GM19035 (cell line): ENCODE data around the gene CHRD.
A peak's percentile ranks its signal among the peaks of the same experiment; 100 is the strongest.
"Not testable (repeated sequence)": the region's sequence is repeated elsewhere in the genome, so short reads cannot be mapped to it uniquely, and the experiment has no call there.

Experiments
- ATAC-seq: cut with Tn5 transposase; IDR thresholded peaks from one replicate; pipeline ENCODE4 v1.9.1; 2021; ENCODE audit not compliant: unreplicated experiment

CHRD gene

DNA sequence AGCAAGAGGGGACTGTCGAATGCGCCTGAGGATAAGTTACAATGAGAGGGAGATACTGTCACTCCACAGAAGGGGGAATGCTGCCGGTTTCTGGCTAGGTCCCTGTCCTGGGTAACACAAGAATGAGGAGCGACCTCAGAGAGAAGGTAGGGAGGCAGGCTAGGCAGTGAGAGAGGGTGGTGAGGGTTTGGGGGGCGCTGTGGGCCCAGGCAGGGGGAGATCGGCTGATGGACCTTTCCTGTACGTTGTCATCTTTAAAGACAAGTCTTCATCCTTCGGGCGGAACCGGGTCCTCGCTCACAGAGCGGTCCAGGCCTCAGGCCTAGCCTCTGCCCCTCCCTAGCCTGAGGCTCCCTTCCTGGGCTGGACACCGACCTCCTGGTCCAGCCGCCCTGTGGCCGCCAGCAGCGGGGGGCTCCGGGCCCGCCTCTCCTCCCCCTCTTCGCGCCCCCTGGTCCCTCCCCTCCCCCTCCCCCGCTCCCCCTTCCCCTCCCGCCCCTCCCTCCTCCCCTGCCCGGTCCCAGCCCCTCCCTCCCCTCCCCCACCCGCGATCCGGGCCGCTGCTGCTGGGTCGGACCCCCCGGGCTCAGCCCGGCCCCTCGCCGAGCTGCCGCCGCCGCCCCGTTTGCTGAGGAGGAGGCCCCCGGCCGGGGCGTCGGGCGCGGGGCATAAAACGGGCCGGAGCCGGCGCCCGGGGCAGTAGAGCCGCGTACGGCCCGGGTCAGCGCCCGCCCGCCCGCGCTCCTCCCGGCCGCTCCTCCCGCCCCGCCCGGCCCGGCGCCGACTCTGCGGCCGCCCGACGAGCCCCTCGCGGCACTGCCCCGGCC, at the start of gene CHRD:
TSS of gene CHRD (plus strand) at position 697 of the 827 bp plus-strand sequence. CDS start 265 bp downstream, outside the sequence.
- no peak for ATAC-seq

- no peak for ATAC-seq
Observed at GRCh38 chr3:184332370-184333090, 47.3 kb upstream of the CHRD start.

DNA sequence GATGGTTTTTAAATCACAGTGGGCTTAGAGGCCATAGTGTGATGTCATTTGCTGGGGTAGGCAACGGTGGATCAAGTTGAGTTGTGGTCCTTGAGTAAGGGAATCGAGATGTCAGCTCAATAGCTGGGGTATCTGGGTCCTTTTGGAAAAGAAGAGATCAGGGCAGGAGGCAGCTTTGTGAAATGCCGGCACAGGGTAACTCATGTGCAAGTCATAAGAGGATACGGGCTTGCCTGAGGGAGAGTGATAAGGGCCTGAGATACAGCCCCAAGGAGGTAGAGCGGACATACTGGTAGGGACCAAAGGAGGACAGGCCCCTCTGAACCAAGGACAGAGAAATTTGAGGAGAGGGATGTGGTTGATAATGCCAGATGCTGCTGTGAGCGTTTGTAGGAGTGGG, 46.7 kb upstream of the CHRD start:
- ATAC-seq = no peak

GRCh38 chr3:184333700-184334099, 46.2 kb upstream of the CHRD start:
- ATAC-seq = no peak

GRCh38 chr3:184334470-184335158, 45.2 kb upstream of the CHRD start:
- no peak for ATAC-seq

DNA sequence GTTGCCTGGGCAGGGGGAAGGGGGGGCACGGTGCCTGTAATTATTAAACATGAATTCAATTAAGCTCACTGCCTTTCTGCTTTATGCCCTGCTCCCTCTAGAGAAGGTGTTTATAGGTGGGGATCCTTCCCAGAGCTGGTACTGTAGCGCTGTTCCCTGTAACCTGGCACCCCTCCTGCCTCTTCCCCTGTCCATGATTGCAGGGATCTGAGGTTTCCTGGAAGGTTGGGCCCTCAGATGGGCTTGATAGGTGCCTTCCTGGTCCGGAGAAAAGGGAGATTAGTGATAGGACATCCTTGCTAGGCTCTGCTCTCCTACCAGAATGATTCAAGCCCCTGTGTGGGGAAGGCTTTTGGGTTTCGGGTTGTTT, 44.6 kb upstream of the CHRD start:
- peak; percentile 8 for ATAC-seq

DNA sequence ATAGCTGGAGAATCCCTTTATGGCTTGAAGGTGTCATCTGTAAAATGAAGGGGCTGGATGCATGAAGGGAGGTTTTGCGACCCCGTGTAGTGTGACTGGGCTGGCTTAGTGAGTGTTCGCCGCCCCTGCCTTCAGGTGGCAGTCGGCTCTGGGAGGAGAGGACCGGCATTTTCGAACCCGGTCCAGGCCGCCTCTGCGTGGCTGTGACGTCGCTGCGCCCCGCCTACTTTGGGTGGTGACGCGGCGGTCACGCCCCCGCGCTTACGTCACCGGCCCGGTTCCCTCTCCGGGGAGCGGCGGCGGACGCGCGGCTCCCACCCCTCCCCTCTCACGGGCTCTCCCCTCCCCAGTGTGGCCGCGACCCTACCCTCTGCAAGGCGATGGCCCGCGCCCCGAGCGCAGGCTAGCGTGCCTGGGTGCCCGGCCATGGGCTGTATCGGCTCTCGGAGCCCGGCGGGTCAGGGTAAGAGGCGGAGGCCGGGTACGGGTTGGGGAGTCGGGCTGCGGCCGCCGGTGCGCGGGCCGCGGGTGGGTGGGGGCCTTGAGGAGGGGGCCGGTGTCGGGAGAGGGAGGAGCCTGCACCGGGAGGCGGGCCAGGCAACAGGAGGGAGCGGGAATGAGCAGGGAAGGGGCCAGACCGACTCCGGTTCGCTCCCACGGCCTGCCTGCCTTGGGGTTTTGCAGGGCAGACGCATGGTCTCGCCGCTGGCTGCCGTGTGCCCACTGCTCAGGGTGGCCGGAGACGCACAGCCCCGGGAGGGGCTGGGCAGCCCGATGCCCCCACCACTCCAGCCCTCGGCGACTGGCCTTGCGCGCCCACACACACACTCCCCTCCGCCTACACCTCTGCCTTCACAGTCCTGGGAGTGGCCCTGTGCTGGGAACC, 44.0 kb upstream of the CHRD start:
- peak; percentile 73 for ATAC-seq

GRCh38 chr3:184336547-184337398, 43.1 kb upstream of the CHRD start:
- ATAC-seq = no peak

GRCh38 chr3:184337399-184337714, 42.5 kb upstream of the CHRD start, which contains the start of gene FAM131A:
Gene FAM131A, plus strand, starts transcription at chr3:184337600. Its CDS starts 31 bp downstream, at chr3:184337631.
- ATAC-seq = no peak

- no peak for ATAC-seq
Observed at GRCh38 chr3:184337981-184338380, 41.9 kb upstream of the CHRD start.

- no peak for ATAC-seq
Observed at GRCh38 chr3:184338511-184338945, 41.3 kb upstream of the CHRD start.

- no peak for ATAC-seq
Observed at GRCh38 chr3:184339001-184339400, 40.9 kb upstream of the CHRD start.

GRCh38 chr3:184339451-184340135, 40.3 kb upstream of the CHRD start:
- not testable (repeated sequence) for ATAC-seq

- ATAC-seq = no peak
Observed at GRCh38 chr3:184341925-184342324, 37.9 kb upstream of the CHRD start.

DNA sequence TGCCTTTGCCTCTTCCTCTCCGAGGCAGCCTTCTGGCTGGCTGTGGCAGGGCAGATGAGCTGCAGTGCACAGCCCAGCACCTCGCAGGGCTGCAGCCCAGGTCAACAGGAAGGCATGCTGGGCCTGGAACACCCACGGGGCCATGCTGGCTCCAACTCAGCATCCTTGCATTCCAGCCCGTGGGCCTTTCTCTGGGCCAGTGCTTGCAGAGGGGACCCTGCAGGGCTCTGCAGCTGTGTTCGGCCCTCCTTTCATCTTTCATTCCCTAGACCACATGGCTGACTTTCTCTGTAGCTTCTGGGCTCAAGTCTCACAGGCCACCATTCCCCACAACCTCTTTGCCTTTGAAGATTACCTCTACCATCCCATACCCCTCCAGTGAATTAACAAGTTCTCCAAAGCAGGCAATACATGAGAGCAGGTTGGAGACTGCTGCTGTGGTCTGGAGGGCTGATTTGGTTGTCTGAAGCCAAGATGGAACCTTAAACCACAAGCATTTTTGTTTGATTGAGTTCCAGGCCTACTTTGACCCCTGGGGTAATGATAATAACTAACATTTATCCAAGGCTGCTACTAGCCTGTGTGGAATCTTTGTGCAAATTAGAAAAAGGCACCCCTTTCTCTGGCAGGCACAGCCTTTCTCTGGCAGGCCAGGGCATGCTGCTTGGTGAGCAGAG, 36.5 kb upstream of the CHRD start:
- no peak for ATAC-seq

DNA sequence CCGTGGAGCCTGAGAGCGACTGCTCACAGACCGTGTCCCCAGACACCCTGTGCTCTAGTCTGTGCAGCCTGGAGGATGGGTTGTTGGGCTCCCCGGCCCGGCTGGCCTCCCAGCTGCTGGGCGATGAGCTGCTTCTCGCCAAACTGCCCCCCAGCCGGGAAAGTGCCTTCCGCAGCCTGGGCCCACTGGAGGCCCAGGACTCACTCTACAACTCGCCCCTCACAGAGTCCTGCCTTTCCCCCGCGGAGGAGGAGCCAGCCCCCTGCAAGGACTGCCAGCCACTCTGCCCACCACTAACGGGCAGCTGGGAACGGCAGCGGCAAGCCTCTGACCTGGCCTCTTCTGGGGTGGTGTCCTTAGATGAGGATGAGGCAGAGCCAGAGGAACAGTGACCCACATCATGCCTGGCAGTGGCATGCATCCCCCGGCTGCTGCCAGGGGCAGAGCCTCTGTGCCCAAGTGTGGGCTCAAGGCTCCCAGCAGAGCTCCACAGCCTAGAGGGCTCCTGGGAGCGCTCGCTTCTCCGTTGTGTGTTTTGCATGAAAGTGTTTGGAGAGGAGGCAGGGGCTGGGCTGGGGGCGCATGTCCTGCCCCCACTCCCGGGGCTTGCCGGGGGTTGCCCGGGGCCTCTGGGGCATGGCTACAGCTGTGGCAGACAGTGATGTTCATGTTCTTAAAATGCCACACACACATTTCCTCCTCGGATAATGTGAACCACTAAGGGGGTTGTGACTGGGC, 35.1 kb upstream of the CHRD start:
- no peak for ATAC-seq

DNA sequence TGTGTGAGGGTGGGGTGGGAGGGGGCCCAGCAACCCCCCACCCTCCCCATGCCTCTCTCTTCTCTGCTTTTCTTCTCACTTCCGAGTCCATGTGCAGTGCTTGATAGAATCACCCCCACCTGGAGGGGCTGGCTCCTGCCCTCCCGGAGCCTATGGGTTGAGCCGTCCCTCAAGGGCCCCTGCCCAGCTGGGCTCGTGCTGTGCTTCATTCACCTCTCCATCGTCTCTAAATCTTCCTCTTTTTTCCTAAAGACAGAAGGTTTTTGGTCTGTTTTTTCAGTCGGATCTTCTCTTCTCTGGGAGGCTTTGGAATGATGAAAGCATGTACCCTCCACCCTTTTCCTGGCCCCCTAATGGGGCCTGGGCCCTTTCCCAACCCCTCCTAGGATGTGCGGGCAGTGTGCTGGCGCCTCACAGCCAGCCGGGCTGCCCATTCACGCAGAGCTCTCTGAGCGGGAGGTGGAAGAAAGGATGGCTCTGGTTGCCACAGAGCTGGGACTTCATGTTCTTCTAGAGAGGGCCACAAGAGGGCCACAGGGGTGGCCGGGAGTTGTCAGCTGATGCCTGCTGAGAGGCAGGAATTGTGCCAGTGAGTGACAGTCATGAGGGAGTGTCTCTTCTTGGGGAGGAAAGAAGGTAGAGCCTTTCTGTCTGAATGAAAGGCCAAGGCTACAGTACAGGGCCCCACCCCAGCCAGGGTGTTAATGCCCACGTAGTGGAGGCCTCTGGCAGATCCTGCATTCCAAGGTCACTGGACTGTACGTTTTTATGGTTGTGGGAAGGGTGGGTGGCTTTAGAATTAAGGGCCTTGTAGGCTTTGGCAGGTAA, 34.3 kb upstream of the CHRD start:
- no peak for ATAC-seq
